ENCODE results near the gene BAG3. TPM values are rescaled to one million over a fixed set of nuclear protein-coding genes. Genes with fewer than 3 reads are reported as not detected.

BAG3 gene
- total and polyA plus RNA-seq, 12 donors: 42.5 to 193 (median 145) TPM

DNA sequence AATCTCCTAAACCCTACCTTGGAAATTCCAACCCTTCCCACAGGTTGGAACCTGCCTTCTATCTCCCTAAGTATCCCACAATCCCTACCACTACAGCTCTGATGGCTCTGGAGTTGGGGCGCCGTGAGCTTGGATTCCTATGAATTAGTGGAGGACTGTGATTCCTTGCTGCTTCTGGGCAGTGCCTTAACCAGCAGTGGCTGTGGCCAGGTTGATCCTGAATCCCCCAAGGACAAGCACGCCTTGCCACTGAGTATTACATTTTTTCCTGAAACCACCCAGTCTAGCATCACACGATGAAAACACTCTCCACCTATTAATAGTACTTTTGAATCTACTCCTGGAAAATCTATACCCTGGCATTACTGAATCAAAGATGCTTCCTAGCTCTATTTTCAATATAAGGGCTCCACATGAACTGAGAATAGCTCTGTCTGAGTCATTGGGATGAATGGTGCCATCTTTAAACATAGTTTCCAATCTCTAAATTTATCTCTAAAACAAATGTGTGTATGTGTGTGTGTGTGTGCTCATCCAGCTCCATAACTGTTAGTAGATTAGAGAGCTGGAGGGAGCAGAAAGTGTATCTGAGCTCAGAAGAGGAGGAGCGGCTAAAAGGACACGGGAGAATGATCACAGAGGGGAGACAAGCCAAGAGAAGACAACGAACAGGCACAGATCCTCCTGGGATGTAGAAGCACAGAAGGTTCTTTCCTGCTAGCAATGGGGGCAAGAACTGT, 62.7 kb downstream of the BAG3 start:
- 70 to 74% methylated on average over 7 of the region's 7 CpGs for WGBS, 2 donors
- TF ChIP-seq, protein P1, sequence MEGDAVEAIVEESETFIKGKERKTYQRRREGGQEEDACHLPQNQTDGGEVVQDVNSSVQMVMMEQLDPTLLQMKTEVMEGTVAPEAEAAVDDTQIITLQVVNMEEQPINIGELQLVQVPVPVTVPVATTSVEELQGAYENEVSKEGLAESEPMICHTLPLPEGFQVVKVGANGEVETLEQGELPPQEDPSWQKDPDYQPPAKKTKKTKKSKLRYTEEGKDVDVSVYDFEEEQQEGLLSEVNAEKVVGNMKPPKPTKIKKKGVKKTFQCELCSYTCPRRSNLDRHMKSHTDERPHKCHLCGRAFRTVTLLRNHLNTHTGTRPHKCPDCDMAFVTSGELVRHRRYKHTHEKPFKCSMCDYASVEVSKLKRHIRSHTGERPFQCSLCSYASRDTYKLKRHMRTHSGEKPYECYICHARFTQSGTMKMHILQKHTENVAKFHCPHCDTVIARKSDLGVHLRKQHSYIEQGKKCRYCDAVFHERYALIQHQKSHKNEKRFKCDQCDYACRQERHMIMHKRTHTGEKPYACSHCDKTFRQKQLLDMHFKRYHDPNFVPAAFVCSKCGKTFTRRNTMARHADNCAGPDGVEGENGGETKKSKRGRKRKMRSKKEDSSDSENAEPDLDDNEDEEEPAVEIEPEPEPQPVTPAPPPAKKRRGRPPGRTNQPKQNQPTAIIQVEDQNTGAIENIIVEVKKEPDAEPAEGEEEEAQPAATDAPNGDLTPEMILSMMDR (IDR thresholded peaks at IDR 0.05): no peak
- no peaks in the 10 kb centered on the region for H3K36me3 ChIP-seq
- no peaks in the 10 kb centered on the region for H3K4me1 ChIP-seq
- no peak overlapping the region for H3K4me3 ChIP-seq
- no peaks in the 10 kb centered on the region for H3K27me3 ChIP-seq
- no peaks in the 10 kb centered on the region for H3K9me3 ChIP-seq
- ATAC-seq: no peak
- DNase-seq: no peak
- intact Hi-C loops (cut with DNase I): no loop called here
- no peak overlapping the region for H3K27ac ChIP-seq

DNA sequence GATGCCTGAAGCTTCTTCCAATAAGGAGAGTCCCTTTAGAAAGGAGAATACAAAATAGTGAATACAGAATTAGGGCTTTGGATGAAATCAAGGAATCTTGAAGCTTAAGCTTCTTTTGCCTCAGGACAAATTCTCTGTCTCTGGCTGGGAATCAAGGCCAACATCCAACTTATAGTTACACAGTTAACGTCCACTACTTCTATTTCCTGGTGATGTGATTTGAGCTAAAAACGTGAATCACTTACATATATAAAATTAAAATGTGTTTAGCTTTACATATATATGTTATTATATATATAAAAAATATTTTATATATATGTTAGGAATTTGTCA, 63.3 kb downstream of the BAG3 start:
- WGBS, 2 donors: 74 to 84% methylated on average over 2 of the region's 2 CpGs
- no peak overlapping the region for H3K27ac ChIP-seq
- ATAC-seq (no peak), DNase-seq (no peak)
- H3K4me1 ChIP-seq: no peaks in the 10 kb centered on the region
- no peaks in the 10 kb centered on the region for H3K27me3 ChIP-seq
- intact Hi-C loops (cut with DNase I): no loop called here
- H3K36me3 ChIP-seq: no peaks in the 10 kb centered on the region
- TF ChIP-seq, protein P1 (IDR thresholded peaks at IDR 0.05): no peak
- no peaks in the 10 kb centered on the region for H3K9me3 ChIP-seq
- H3K4me3 ChIP-seq: no peak overlapping the region

DNA sequence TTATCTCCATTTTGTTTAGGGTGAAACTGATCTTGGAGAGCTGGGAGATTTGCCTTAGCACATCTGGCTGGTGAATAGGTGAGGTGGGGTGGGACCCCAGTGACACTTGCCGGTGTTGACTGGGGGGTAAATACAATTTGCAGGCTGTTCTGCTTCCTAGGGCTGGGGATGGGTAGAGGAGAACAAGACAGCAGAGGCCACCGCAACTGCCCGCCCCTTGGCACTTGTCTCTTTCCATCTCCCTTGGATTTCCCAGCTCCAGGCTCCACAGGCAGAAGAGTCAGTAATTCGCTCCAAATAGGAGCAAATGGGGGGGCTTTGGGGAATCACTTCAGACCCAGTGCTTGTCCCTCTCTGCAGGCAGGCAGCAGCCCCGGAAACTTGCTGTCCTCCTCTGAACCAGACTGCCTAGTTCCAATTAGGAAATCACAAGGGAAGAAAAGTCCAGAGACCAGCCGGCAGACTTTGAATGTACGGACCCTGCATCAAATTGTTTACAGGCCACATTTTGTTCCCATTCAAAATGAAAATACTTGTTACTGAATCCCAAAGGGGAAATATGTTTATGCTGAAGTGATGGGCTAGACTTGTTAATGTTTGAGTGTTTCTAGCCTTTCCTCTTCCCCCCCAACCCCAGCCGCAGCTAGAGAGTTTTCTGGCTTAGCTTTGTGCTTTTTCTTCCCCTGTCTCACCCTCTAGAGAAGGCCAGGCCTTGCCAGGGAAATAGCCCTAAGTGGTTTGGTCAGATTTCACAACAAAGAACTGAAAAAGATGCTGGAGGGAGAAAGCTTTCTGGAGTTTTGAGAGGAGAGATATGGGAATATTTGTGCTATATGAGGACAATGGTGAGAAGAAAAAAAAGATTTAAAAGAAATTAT, 64.7 kb downstream of the BAG3 start:
- ATAC-seq (peak in 2 of 8 donors; percentile 13 to 27), DNase-seq (no peak)
- TF ChIP-seq, protein P1 (IDR thresholded peaks at IDR 0.05): no peak
- no peaks in the 10 kb centered on the region for H3K27me3 ChIP-seq
- intact Hi-C loops (cut with DNase I): no loop called here
- H3K4me1 ChIP-seq: no peaks in the 10 kb centered on the region
- no peaks in the 10 kb centered on the region for H3K9me3 ChIP-seq
- H3K27ac ChIP-seq: peak overlapping the region in 1 of 10 donors; percentile 10
- no peaks in the 10 kb centered on the region for H3K36me3 ChIP-seq
- H3K4me3 ChIP-seq: no peak overlapping the region
- WGBS, 2 donors: 71 to 74% methylated on average over 8 of the region's 8 CpGs

DNA sequence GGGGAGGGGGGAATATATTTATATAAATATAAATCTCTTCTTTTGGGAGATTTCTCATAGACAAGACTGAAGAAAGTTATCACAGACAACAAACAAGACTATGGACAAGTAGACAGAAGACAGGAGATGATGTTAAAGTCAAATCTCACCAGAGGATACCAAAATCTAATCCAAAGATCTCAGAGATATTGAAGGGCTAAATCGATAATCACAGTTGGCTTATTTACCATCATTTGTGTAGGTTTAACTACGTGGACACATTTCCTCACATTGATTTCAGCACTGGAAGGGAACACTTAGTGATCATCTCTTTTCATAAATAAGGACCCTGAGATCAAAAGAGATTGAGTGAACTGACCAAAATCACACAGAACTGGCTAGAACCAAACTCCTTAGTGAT, 72.0 kb downstream of the BAG3 start:
- Histone ChIP-seq H3K4me3 (no peak overlapping the region), H3K36me3 (no peaks in the 10 kb centered on the region), H3K9me3 (no peaks in the 10 kb centered on the region), H3K27ac (no peak overlapping the region), H3K4me1 (peaks cover 3 to 36% (median 28%) of the 10 kb centered on the region in 9 donors), H3K27me3 (no peaks in the 10 kb centered on the region)
- intact Hi-C loops (cut with DNase I): loop anchor here in 1 of 10 donors (10.0 kb wide), 1 partner anchor 108 kb away; no protein-coding TSS in a partner anchor
- 87 to 92% methylated on average over 2 of the region's 2 CpGs for WGBS, 2 donors
- no peak for ATAC-seq
- TF ChIP-seq, protein P1 (IDR thresholded peaks at IDR 0.05): no peak
- DNase-seq: no peak

All from heart right ventricle (tissue), 16 donors.